ENCODE data around the gene ERMARD. TPM values are rescaled to one million over a fixed set of nuclear protein-coding genes. Genes with fewer than 3 reads are reported as not detected.

ERMARD gene
- total RNA-seq, 3 donors from 2014 or later: 16.6 to 25.2 (median 23.1) TPM

DNA sequence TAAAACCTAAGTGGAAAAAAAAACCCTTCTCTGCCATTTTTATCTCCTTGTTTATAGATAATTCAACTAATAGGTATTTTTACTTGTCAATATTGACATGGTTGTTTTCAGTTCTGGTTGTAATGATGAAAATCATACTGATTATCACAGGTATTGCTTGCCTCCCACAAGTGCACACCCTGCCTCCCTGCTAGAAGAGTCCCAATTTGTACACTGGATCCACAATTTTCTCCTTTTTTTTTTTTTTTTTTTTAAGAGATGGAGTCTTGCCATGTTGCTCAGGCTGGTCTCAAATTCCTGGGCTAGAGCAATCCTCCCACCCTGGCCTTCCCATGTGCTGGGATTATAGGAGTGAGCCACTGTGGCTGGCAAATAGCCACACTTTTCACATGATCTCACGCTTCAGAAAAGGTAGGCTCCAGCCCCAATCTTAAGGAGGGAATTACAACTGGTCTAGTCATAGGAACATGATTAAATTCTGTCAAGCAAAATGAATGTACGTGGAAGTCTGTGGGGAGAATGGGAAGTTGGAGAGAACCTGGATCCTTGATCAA, 12.4 kb upstream of the ERMARD start:
- no peak for DNase-seq
- no peak overlapping the region for H3K4me3 ChIP-seq
- no peaks in the 10 kb centered on the region for H3K36me3 ChIP-seq (ENCODE audit: low read depth)
- TF ChIP-seq, protein P1, sequence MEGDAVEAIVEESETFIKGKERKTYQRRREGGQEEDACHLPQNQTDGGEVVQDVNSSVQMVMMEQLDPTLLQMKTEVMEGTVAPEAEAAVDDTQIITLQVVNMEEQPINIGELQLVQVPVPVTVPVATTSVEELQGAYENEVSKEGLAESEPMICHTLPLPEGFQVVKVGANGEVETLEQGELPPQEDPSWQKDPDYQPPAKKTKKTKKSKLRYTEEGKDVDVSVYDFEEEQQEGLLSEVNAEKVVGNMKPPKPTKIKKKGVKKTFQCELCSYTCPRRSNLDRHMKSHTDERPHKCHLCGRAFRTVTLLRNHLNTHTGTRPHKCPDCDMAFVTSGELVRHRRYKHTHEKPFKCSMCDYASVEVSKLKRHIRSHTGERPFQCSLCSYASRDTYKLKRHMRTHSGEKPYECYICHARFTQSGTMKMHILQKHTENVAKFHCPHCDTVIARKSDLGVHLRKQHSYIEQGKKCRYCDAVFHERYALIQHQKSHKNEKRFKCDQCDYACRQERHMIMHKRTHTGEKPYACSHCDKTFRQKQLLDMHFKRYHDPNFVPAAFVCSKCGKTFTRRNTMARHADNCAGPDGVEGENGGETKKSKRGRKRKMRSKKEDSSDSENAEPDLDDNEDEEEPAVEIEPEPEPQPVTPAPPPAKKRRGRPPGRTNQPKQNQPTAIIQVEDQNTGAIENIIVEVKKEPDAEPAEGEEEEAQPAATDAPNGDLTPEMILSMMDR (IDR thresholded peaks at IDR 0.05): no peak
- intact Hi-C loops (cut with DNase I, micrococcal nuclease): no loop called here
- ATAC-seq: no peak
- H3K9me3 ChIP-seq: no peaks in the 10 kb centered on the region
- no peaks in the 10 kb centered on the region for H3K4me1 ChIP-seq (ENCODE audit: low read depth)

DNA sequence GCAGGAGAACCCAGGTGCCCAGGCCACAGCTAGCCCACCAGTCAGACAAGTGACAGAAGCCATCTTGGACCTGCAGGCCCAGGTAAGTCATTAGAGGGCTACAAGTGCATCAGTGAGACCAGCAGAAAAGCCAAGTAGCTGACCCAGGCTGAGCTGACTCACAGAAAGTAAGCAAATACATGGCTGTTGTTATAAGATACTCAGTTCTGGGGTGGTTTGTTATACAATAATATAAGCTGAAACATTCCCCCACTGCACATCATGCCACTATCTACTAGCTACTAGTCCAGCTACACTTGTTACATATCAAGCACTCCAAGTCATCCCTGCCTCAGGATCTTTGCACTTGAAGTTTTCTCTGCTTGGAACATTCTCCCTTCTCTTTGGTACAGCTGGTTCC, 10.1 kb upstream of the ERMARD start:
- ATAC-seq (no peak), DNase-seq (no peak)
- Histone ChIP-seq H3K4me1 (ENCODE audit: low read depth) (no peaks in the 10 kb centered on the region), H3K4me3 (no peak overlapping the region), H3K9me3 (no peaks in the 10 kb centered on the region), H3K36me3 (ENCODE audit: low read depth) (no peaks in the 10 kb centered on the region)
- TF ChIP-seq, protein P1 (IDR thresholded peaks at IDR 0.05): no peak
- intact Hi-C loops (cut with DNase I, micrococcal nuclease): no loop called here

DNA sequence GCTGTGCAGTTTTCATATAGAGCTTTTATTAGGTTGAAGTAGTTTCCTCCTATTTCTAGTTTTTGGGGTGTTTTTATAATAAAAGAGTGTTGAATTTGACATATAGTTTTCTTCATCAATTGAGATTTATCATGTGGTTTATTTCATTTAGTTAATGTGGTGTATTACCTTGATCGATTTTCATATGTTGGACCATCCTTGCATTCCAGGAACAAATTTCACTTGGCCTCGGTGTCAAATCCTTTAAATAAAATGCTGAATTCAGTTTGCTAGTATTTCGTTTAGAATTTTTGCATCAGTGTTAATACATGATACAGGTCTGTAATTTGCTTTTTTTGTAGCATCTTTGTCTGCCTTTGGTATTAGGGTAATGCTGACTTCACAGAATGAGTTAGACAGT, 6.0 kb upstream of the ERMARD start:
- H3K9me3 ChIP-seq: no peaks in the 10 kb centered on the region
- H3K36me3 ChIP-seq (ENCODE audit: low read depth): no peaks in the 10 kb centered on the region
- TF ChIP-seq, protein P1 (IDR thresholded peaks at IDR 0.05): no peak
- no peak overlapping the region for H3K4me3 ChIP-seq
- DNase-seq: no peak
- ATAC-seq: no peak
- H3K4me1 ChIP-seq (ENCODE audit: low read depth): peaks cover 7% of the 10 kb centered on the region
- intact Hi-C loops (cut with DNase I, micrococcal nuclease): no loop called here

DNA sequence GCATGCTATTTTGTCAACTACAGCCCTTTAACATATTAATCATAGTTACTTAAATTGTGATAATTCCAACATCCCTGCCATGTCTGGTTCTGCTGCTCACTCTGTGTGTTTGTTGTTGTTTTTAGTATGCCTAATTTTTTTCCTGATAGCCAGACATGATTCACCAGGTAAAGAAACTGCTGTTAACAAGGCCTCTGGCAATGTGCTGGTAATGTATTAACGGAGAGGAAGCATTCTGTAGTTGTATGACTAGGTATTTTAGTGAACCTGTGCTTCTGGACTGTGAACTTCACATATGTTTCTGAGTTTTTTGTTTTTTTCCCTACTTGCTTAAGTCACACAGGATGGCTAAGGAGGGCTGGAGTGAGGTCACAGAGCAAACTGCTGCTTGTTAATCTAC, 4.9 kb upstream of the ERMARD start:
- intact Hi-C loops (cut with DNase I, micrococcal nuclease): no loop called here
- Histone ChIP-seq H3K9me3 (no peaks in the 10 kb centered on the region), H3K4me1 (ENCODE audit: low read depth) (peaks cover 11% of the 10 kb centered on the region), H3K4me3 (no peak overlapping the region), H3K36me3 (ENCODE audit: low read depth) (no peaks in the 10 kb centered on the region)
- DNase-seq (no peak), ATAC-seq (no peak)
- TF ChIP-seq, protein P1 (IDR thresholded peaks at IDR 0.05): no peak

DNA sequence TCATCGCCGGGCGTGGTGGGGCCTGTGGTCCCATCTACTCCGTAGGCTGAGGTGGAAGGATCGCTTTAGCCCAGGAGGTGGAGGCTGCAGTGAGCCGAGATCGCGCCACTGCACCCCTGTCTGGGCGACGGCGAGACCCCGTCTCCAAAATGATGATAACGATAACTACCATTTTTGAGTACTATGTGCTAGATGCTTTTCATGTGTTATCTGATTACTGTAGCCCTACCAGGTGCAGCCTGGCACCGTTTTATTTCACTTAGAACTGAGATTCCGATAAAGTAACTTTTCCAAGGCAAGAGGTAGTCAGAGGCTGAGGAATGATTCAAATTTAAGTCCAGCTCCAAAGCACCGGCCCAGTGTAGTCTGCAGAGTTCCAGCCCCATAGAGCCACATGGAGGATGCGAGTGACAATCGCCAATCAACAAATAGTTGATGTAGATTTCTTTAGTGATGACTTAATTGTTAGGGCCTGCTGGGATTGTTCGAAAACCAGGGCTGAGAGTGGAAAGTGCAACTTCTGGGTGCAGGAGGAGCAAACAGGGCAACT, 727 bp downstream of the ERMARD start:
- ATAC-seq (peak; percentile 3), DNase-seq (peak in 1 of 3 donors; percentile 14)
- no peaks in the 10 kb centered on the region for H3K9me3 ChIP-seq
- peaks cover 15% of the 10 kb centered on the region for H3K4me1 ChIP-seq (ENCODE audit: low read depth)
- peak overlapping the region; percentile 45 for H3K4me3 ChIP-seq
- intact Hi-C loops (cut with DNase I, micrococcal nuclease): no loop called here
- TF ChIP-seq, protein P1 (IDR thresholded peaks at IDR 0.05): no peak
- no peaks in the 10 kb centered on the region for H3K36me3 ChIP-seq (ENCODE audit: low read depth)
